CD4-positive, alpha-beta T cell treated with Interleukin-4 for 1 hour (primary cell): ENCODE results near the gene CRIP1.

Experiments
- DNase-seq, 2 donors: peaks; one replicate each; pipeline ENCODE4 v3.0.0-alpha.2; 2020 to 2022

The CRIP1 gene

DNA sequence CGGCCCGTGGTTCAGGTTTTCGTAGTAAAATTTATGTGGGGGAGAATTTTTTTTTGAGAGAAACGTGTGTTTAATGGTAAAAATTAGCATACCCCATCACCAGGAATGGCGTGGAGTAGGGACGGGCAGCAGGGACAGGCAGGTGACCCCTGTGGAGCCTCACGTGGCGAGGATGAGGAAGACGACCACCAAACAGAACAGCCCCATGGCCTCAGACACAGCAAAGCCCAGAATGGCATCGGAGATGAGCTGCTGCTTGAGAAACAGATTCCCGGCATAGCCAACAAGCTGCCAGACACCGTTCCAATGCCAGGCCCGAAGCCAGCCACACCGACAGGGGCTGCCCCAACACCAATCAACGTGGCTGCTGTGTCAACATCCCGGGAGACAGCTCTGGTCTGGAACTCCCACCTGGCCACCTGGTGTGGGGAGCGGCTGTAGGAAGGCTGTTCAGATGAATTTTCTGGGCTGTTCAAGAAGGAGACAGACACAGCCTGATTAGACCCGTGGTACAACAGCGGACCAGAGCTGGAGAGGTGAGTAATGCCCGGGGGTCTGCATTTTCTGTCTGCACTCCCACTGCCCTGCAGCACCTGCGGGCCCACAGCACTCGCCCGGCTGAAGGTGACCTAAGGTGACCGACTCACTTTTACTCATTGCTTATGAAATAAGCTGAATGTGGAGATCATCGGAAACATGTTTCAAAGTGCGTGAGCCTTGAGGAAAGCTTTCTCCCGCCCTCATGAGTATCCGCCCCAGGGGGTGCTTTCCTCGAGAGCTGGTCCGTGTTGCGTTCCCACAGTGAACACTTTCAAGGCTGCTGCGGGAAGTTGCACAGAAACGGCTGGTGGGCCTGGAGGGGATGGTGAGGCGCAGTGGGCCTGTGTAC, 50.2 kb downstream of the CRIP1 start:
- no peak for DNase-seq

GRCh38 chr14:105537580-105538474, 51.1 kb downstream of the CRIP1 start:
- peak; percentile 61 to 68 for DNase-seq
